ENCODE results near the gene SAFB. TPM values are rescaled to one million over a fixed set of nuclear protein-coding genes. Genes with fewer than 3 reads are reported as not detected.

Gene SAFB
- total RNA-seq, 1 experiment from 2014 or later: 106 TPM

- DNase-seq: no peak
- Histone ChIP-seq H3K4me1 (no peaks in the 10 kb centered on the region), H3K9me3 (replicated peaks) (no peaks in the 10 kb centered on the region), H3K4me3 (no peak overlapping the region), H3K27ac (no peak overlapping the region), H3K27me3 (no peaks in the 10 kb centered on the region), H3K36me3 (peaks cover 86% of the 10 kb centered on the region)
These were observed 32.0 kb downstream of the SAFB start for GRCh38 chr19:5654931-5655330.

GRCh38 chr19:5655412-5655811 is 32.5 kb downstream of the SAFB start:
- no peak for DNase-seq
- H3K4me3 ChIP-seq: no peak overlapping the region
- H3K27me3 ChIP-seq: no peaks in the 10 kb centered on the region
- no peaks in the 10 kb centered on the region for H3K4me1 ChIP-seq
- H3K27ac ChIP-seq: no peak overlapping the region
- H3K36me3 ChIP-seq: peaks cover 82% of the 10 kb centered on the region
- no peaks in the 10 kb centered on the region for H3K9me3 ChIP-seq (replicated peaks)

GRCh38 chr19:5661483-5661882 is 38.6 kb downstream of the SAFB start:
- Histone ChIP-seq H3K27me3 (no peaks in the 10 kb centered on the region), H3K4me1 (no peaks in the 10 kb centered on the region), H3K27ac (no peak overlapping the region), H3K4me3 (no peak overlapping the region), H3K9me3 (replicated peaks) (no peaks in the 10 kb centered on the region), H3K36me3 (peaks cover 78% of the 10 kb centered on the region)
- no peak for DNase-seq

- no peaks in the 10 kb centered on the region for H3K4me1 ChIP-seq
- H3K36me3 ChIP-seq: peaks cover 77% of the 10 kb centered on the region
- H3K27me3 ChIP-seq: no peaks in the 10 kb centered on the region
- no peak overlapping the region for H3K4me3 ChIP-seq
- no peaks in the 10 kb centered on the region for H3K9me3 ChIP-seq (replicated peaks)
- DNase-seq: no peak
- no peak overlapping the region for H3K27ac ChIP-seq
These were observed 41.0 kb downstream of the SAFB start for GRCh38 chr19:5663904-5664303.

- Histone ChIP-seq H3K9me3 (replicated peaks) (no peaks in the 10 kb centered on the region), H3K27me3 (no peaks in the 10 kb centered on the region), H3K4me1 (no peaks in the 10 kb centered on the region), H3K4me3 (no peak overlapping the region), H3K27ac (no peak overlapping the region), H3K36me3 (peaks cover 83% of the 10 kb centered on the region)
- DNase-seq: no peak
These were observed 41.6 kb downstream of the SAFB start for GRCh38 chr19:5664515-5664914.

- no peak overlapping the region for H3K4me3 ChIP-seq
- peaks cover 87% of the 10 kb centered on the region for H3K36me3 ChIP-seq
- DNase-seq: no peak
- H3K9me3 ChIP-seq (replicated peaks): no peaks in the 10 kb centered on the region
- no peaks in the 10 kb centered on the region for H3K4me1 ChIP-seq
- H3K27me3 ChIP-seq: no peaks in the 10 kb centered on the region
- no peak overlapping the region for H3K27ac ChIP-seq
These were observed 43.1 kb downstream of the SAFB start for GRCh38 chr19:5665781-5666513.

- H3K36me3 ChIP-seq: peaks cover 87% of the 10 kb centered on the region
- no peak overlapping the region for H3K27ac ChIP-seq
- H3K4me3 ChIP-seq: no peak overlapping the region
- no peaks in the 10 kb centered on the region for H3K4me1 ChIP-seq
- no peak for DNase-seq
- H3K9me3 ChIP-seq (replicated peaks): no peaks in the 10 kb centered on the region
- no peaks in the 10 kb centered on the region for H3K27me3 ChIP-seq
These were observed 44.2 kb downstream of the SAFB start for GRCh38 chr19:5666921-5667610.

- no peak overlapping the region for H3K27ac ChIP-seq
- H3K9me3 ChIP-seq (replicated peaks): no peaks in the 10 kb centered on the region
- DNase-seq: no peak
- no peaks in the 10 kb centered on the region for H3K4me1 ChIP-seq
- no peak overlapping the region for H3K4me3 ChIP-seq
- peaks cover 84% of the 10 kb centered on the region for H3K36me3 ChIP-seq
- H3K27me3 ChIP-seq: no peaks in the 10 kb centered on the region
These were observed 44.9 kb downstream of the SAFB start for GRCh38 chr19:5667751-5668271.

- Histone ChIP-seq H3K27me3 (no peaks in the 10 kb centered on the region), H3K9me3 (replicated peaks) (no peaks in the 10 kb centered on the region), H3K4me3 (no peak overlapping the region), H3K4me1 (no peaks in the 10 kb centered on the region), H3K27ac (no peak overlapping the region), H3K36me3 (peaks cover 75% of the 10 kb centered on the region)
- DNase-seq: no peak
These were observed 46.3 kb downstream of the SAFB start for GRCh38 chr19:5669212-5669611.

GRCh38 chr19:5671600-5671999 is 48.7 kb downstream of the SAFB start:
- H3K36me3 ChIP-seq: peaks cover 51% of the 10 kb centered on the region
- no peak overlapping the region for H3K4me3 ChIP-seq
- peaks cover 21% of the 10 kb centered on the region for H3K4me1 ChIP-seq
- no peaks in the 10 kb centered on the region for H3K27me3 ChIP-seq
- no peak for DNase-seq
- no peaks in the 10 kb centered on the region for H3K9me3 ChIP-seq (replicated peaks)
- no peak overlapping the region for H3K27ac ChIP-seq

GRCh38 chr19:5672708-5673459 is 50.0 kb downstream of the SAFB start:
- Histone ChIP-seq H3K4me3 (no peak overlapping the region), H3K9me3 (replicated peaks) (no peaks in the 10 kb centered on the region), H3K27me3 (no peaks in the 10 kb centered on the region), H3K4me1 (peaks cover 32% of the 10 kb centered on the region), H3K36me3 (peaks cover 40% of the 10 kb centered on the region), H3K27ac (no peak overlapping the region)
- no peak for DNase-seq

GRCh38 chr19:5673752-5674151 is 50.9 kb downstream of the SAFB start:
- Histone ChIP-seq H3K27me3 (no peaks in the 10 kb centered on the region), H3K4me1 (peaks cover 32% of the 10 kb centered on the region), H3K27ac (no peak overlapping the region), H3K4me3 (no peak overlapping the region), H3K36me3 (peaks cover 34% of the 10 kb centered on the region), H3K9me3 (replicated peaks) (no peaks in the 10 kb centered on the region)
- DNase-seq: no peak

- no peak overlapping the region for H3K4me3 ChIP-seq
- H3K27me3 ChIP-seq: no peaks in the 10 kb centered on the region
- H3K27ac ChIP-seq: no peak overlapping the region
- H3K36me3 ChIP-seq: peaks cover 24% of the 10 kb centered on the region
- no peak for DNase-seq
- no peaks in the 10 kb centered on the region for H3K9me3 ChIP-seq (replicated peaks)
- peaks cover 32% of the 10 kb centered on the region for H3K4me1 ChIP-seq
These were observed 51.8 kb downstream of the SAFB start for GRCh38 chr19:5674714-5675113.

- peak; percentile 91 to 92 for DNase-seq
- Histone ChIP-seq H3K4me3 (no peak overlapping the region), H3K4me1 (peaks cover 32% of the 10 kb centered on the region), H3K36me3 (peaks cover 15% of the 10 kb centered on the region), H3K27me3 (no peaks in the 10 kb centered on the region), H3K9me3 (replicated peaks) (no peaks in the 10 kb centered on the region), H3K27ac (peak overlapping the region; percentile 81)
These were observed 53.4 kb downstream of the SAFB start for GRCh38 chr19:5676105-5676771.

- H3K4me1 ChIP-seq: peaks cover 32% of the 10 kb centered on the region
- H3K27me3 ChIP-seq: no peaks in the 10 kb centered on the region
- no peaks in the 10 kb centered on the region for H3K9me3 ChIP-seq (replicated peaks)
- no peak overlapping the region for H3K4me3 ChIP-seq
- peak; percentile 94 to 96 for DNase-seq
- peak overlapping the region; percentile 81 for H3K27ac ChIP-seq
- H3K36me3 ChIP-seq: peaks cover 10% of the 10 kb centered on the region
These were observed 53.9 kb downstream of the SAFB start for GRCh38 chr19:5676772-5677105.

Data from SJCRH30 (cell line).